ENCODE results near the gene CHST15.

CHST15 gene

DNA sequence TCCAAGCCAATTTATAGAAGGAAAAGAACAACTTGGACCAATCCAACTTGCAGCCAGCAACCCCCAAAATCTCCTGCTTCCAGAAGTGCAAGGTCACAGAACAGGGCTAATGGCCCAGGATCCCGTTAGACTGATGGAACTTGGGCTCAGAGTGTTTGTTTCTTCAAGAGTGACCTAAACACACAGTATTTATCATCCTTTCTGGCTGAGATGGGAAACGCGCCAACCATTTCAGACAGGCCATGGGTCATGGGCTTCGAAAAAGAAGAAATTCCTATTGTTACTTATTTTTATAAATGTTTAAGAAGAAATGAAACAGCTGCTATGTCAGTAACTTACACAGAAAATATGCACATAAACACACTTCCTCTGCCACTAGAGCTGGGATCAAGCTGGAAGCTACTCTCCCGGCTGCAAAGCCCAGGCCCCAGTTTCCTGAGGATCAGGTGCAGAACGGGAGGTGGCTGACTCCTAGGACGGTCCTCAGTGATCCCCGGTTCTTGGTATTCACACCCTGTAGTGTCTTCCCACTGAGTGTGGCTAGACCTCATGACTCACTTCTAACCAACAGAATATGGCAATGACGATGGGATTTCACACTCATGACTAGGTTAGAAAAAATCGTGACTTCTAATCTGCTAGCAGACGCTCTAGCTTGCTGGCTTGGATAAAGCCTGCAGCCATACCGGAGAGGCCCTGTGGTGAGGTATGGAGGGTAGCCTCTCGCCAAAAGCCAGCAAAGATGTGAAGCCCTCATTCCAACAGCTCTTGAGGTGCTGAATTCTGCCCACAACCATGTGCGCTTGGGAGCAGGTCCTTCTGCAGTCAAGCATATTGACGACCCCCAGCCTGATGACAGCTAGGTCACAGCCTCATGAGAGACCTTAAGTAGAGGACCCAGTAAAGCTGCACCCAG, 60.2 kb downstream of the CHST15 start:
- in situ Hi-C loops (cut with HindIII; ENCODE audit: low sequenced_read_pairs), result no loop called here
- no peak overlapping the region for H3K4me3 ChIP-seq (ENCODE audit: low read depth, low read length)
- DNase-seq (ENCODE audit: low read depth, low spot score), result peak; percentile 92
- TF ChIP-seq, protein P1, sequence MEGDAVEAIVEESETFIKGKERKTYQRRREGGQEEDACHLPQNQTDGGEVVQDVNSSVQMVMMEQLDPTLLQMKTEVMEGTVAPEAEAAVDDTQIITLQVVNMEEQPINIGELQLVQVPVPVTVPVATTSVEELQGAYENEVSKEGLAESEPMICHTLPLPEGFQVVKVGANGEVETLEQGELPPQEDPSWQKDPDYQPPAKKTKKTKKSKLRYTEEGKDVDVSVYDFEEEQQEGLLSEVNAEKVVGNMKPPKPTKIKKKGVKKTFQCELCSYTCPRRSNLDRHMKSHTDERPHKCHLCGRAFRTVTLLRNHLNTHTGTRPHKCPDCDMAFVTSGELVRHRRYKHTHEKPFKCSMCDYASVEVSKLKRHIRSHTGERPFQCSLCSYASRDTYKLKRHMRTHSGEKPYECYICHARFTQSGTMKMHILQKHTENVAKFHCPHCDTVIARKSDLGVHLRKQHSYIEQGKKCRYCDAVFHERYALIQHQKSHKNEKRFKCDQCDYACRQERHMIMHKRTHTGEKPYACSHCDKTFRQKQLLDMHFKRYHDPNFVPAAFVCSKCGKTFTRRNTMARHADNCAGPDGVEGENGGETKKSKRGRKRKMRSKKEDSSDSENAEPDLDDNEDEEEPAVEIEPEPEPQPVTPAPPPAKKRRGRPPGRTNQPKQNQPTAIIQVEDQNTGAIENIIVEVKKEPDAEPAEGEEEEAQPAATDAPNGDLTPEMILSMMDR (IDR thresholded peaks at IDR 0.05; ENCODE audit: low read depth, low read length), result no peak

DNA sequence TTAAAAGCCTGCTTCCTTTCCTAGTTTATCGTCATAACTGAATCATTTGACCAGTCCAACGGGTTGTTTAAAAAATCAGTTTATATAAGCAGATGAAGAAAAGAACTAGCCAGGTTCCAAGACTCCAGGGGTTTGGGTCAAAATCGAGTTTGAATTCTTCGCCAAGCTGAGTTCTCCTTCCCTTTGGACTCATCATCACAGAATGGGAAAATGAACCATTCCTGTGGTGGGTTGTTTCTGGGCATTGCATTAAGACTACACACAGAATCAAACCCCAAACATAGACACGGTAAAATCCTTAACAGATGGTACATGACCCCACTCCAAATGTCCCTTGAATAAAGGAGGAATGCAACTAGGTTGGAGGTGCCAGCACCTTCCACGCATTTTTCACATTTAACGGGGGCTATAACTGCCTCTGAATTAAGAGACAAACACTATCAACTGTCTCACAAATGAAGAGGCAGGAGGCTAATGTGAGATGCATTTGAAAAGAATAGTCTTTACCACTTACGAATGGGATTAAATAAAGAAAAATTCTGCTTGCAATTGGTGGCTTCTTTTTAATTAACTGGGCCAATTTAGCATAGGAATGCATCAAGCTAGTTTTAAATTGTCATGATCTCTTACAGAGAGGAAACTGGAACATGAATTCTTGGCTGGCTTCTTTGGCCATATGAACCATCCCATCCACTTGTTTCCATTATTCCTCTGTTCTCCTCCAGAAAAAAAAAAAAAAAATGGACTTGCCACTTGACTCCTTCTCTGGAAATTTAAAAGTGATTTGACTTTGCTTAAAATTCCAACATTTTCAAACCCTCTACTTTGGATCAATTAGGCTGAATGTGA, 61.1 kb downstream of the CHST15 start:
- TF ChIP-seq, protein P1 (IDR thresholded peaks at IDR 0.05; ENCODE audit: low read depth, low read length), result no peak
- no peak overlapping the region for H3K4me3 ChIP-seq (ENCODE audit: low read depth, low read length)
- DNase-seq (ENCODE audit: low read depth, low spot score), result no peak
- in situ Hi-C loops (cut with HindIII; ENCODE audit: low sequenced_read_pairs), result no loop called here

DNA sequence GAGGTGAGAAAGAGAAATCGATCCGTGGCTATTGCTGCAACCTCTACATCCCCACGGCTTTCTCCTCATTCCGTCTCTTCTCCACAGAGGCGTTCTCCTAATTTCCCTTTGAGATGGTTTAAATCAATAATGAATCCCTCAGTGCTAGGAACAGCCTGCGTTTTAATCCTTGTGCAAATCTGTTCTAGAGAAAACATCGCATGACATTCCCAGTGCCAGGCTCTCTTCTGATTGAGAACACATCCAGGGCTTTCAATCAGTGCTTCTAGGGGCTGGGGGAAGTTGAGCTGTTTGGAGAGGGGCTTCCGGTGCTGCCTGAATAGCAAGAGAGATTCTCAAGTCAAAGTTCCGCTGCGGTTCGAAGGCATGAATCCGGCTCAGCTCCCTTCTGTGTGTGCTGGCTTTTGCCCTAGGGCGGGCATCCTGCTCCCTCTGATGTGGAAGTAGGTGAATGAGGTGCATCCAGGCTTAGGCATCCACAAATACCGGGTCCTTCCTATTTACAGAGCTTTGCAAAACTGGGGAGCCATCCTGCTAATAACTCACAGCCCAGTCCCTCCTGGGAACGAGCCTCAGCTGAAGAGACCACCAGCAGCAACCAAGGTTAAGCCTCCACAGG, 62.8 kb downstream of the CHST15 start:
- no peak overlapping the region for H3K4me3 ChIP-seq (ENCODE audit: low read depth, low read length)
- in situ Hi-C loops (cut with HindIII; ENCODE audit: low sequenced_read_pairs), result no loop called here
- TF ChIP-seq, protein P1 (IDR thresholded peaks at IDR 0.05; ENCODE audit: low read depth, low read length), result no peak
- DNase-seq (ENCODE audit: low read depth, low spot score), result no peak

DNA sequence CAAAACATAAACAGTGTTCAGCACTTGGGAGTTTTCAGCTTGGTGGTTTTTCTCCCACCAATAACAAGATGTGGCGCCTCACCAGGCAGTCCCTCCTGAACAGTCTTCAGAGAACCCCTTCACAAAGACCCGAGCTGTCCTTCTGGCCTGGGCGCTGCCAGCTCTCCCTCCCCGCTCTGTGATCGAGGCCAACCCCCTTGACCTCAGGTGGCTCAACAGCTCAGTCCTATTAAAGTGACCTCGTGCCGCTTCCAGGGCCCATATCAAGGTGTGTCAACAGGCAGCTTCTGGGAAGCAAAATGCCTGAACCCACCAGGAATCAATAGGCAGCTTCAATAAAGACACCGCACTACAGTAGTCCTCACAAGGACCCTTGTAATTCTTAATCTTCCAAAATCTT, 63.3 kb downstream of the CHST15 start:
- in situ Hi-C loops (cut with HindIII; ENCODE audit: low sequenced_read_pairs), result no loop called here
- TF ChIP-seq, protein P1 (IDR thresholded peaks at IDR 0.05; ENCODE audit: low read depth, low read length), result no peak
- H3K4me3 ChIP-seq (ENCODE audit: low read depth, low read length), result no peak overlapping the region
- DNase-seq (ENCODE audit: low read depth, low spot score), result no peak

DNA sequence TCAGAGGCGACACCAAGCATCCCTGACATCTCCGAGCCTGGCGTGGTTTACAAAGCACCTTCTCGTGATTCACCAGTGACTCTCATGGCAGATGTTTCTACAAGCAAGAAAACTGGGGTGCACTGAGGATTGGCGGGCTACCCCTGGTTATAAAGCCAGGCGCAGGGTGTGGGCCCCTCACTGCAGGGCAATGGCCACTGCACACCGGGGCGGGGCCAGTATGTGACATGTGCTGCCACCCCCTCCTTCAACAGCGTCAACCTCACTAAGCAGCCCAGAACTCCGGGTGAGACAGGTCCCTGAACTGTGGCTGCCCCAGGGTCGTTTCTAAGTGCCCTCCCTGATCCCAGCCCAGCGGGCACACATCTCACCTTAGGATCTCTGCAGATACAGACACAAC, 63.8 kb downstream of the CHST15 start:
- no peak overlapping the region for H3K4me3 ChIP-seq (ENCODE audit: low read depth, low read length)
- TF ChIP-seq, protein P1 (IDR thresholded peaks at IDR 0.05; ENCODE audit: low read depth, low read length), result no peak
- in situ Hi-C loops (cut with HindIII; ENCODE audit: low sequenced_read_pairs), result no loop called here
- no peak for DNase-seq (ENCODE audit: low read depth, low spot score)

All from astrocyte of the spinal cord (primary cell).